GM18858 (cell line): ENCODE results near the gene CACNA1A.
"Not testable (repeated sequence)": the region's sequence is repeated elsewhere in the genome, so short reads cannot be mapped to it uniquely, and the experiment has no call there.

Source experiments
- ATAC-seq: cut with Tn5 transposase; IDR thresholded peaks from one replicate; pipeline ENCODE4 v1.9.1; 2021; ENCODE audit not compliant: unreplicated experiment

CACNA1A gene

GRCh38 chr19:13366529-13367143 lies 139.6 kb downstream of the CACNA1A start:
- no peak for ATAC-seq

GRCh38 chr19:13363954-13364353 lies 142.3 kb downstream of the CACNA1A start:
- ATAC-seq: no peak

- ATAC-seq: no peak
Observed at GRCh38 chr19:13363245-13363644, 143.0 kb downstream of the CACNA1A start.

GRCh38 chr19:13362668-13363067 lies 143.6 kb downstream of the CACNA1A start:
- no peak for ATAC-seq

GRCh38 chr19:13361726-13362125 lies 144.6 kb downstream of the CACNA1A start:
- ATAC-seq: not testable (repeated sequence)

GRCh38 chr19:13356686-13357280 lies 149.5 kb downstream of the CACNA1A start:
- no peak for ATAC-seq

- ATAC-seq: no peak
Observed at GRCh38 chr19:13356185-13356584, 150.1 kb downstream of the CACNA1A start.

GRCh38 chr19:13355356-13355755 lies 150.9 kb downstream of the CACNA1A start:
- ATAC-seq: no peak

GRCh38 chr19:13353625-13354024 lies 152.7 kb downstream of the CACNA1A start:
- no peak for ATAC-seq

- no peak for ATAC-seq
Observed at GRCh38 chr19:13350759-13351158, 155.5 kb downstream of the CACNA1A start.

GRCh38 chr19:13350072-13350471 lies 156.2 kb downstream of the CACNA1A start:
- no peak for ATAC-seq

- no peak for ATAC-seq
Observed at GRCh38 chr19:13347367-13347766, 158.9 kb downstream of the CACNA1A start.

GRCh38 chr19:13343514-13343913 lies 162.8 kb downstream of the CACNA1A start:
- ATAC-seq: no peak

GRCh38 chr19:13342672-13343071 lies 163.6 kb downstream of the CACNA1A start:
- no peak for ATAC-seq

GRCh38 chr19:13339869-13340268 lies 166.4 kb downstream of the CACNA1A start:
- ATAC-seq: no peak

- no peak for ATAC-seq
Observed at GRCh38 chr19:13337181-13337580, 169.1 kb downstream of the CACNA1A start.

- no peak for ATAC-seq
Observed at GRCh38 chr19:13334801-13335481, 171.3 kb downstream of the CACNA1A start.

GRCh38 chr19:13330285-13330684 lies 176.0 kb downstream of the CACNA1A start:
- ATAC-seq: no peak

- no peak for ATAC-seq
Observed at GRCh38 chr19:13329766-13330165, 176.5 kb downstream of the CACNA1A start.

- ATAC-seq: no peak
Observed at GRCh38 chr19:13328241-13328640, 178.0 kb downstream of the CACNA1A start.

- ATAC-seq: no peak
Observed at GRCh38 chr19:13319526-13319925, 186.8 kb downstream of the CACNA1A start.

- ATAC-seq: no peak
Observed at GRCh38 chr19:13318190-13318589, 188.1 kb downstream of the CACNA1A start.
